Inflammatory macrophage treated with lipopolysaccharide for 1 hour (primary cell): ENCODE measurements around the gene DNPH1.
A peak's percentile ranks its signal among the peaks of the same experiment; 100 is the strongest.

Experiments used
- DNase-seq, 2 donors: peaks; one replicate each; pipeline ENCODE4 v3.0.0-alpha.2; 2020 to 2022

Gene DNPH1

GRCh38 chr6:43263314-43264178 lies 34.3 kb upstream of the DNPH1 start:
- peak; percentile 63 to 87 for DNase-seq

- DNase-seq = no peak
Observed at GRCh38 chr6:43262780-43263313, 33.6 kb upstream of the DNPH1 start.

DNA sequence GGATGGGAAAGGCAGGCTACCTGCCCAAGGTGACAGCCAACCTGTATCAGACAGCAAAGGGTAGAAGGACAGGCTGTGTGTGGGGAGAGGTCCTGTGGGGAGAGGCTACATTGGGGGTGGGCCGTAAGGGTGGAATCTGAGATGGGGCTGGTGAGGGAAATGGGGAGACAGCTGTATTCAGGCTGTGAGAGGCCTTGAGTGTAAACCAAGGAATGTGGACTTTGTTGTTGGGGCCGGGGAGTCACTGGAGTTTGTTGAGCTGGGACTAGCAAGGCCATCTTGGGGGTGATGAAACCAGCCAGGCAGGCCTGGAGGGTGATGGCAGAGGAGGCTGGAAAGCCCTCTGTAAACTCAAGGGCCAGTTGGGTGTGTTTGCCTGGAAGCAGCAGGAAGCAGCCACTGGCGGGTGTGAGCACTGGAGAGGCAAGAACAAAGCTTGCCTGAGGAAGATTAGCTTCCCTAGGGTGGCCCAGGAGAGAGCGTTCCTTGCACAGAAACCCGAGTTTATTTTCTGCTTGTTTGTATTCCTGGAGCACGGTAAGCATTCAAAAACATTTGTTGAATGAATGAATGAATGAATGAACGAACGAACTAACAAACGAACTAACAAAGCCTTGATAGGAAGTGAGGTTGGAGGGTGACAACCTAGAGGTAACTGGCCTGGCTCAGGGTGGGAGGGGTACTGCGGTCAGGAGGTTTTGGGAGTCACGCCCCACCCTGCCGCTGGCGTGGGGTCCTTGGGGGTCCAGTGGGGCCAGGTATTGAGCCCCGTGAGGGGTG lies 32.9 kb upstream of the DNPH1 start:
- no peak for DNase-seq

GRCh38 chr6:43261198-43261597 lies 31.9 kb upstream of the DNPH1 start:
- DNase-seq = no peak

GRCh38 chr6:43260791-43261190 lies 31.5 kb upstream of the DNPH1 start:
- no peak for DNase-seq

DNA sequence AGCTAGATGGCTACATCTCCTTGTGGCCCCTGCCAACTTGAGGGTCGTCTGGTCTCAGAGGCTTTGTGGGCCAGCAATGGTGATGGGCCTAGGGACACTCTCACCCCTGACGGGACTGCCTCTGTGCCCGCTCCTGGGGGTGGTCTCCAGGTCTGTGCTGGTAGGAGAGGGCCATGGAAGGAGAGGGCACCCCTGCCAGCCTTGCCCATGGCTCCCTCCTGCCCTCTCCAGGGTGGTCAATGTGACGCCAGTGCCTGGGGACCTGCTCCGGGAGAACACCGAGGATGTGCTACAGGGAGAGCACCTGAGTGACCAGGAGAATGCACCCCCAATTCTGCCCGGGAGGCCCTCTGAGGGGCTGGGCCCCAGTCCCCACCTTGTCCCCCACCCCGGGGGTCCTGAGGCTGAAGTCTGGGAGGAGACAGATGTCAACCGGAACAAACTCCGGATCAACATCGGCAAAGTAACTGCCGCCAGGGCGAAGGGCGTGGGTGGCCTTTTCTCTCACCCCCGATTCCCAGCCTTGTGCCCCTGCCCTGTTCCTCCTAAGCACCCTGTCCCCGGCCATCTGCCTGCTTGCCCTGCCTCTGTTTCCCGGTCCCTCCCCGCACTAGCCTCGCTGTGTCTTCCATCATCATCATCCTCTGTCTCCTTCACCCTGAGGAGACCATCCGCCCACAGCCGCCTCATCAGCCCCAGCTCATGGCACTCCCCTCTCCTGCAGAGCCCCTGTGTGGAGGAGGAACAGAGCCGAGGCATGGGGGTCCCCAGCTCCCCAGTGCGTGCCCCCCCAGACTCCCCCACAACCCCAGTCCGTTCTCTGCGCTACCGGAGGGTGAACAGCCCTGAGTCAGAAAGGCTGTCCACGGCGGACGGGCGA lies 29.8 kb upstream of the DNPH1 start:
- no peak for DNase-seq

DNA sequence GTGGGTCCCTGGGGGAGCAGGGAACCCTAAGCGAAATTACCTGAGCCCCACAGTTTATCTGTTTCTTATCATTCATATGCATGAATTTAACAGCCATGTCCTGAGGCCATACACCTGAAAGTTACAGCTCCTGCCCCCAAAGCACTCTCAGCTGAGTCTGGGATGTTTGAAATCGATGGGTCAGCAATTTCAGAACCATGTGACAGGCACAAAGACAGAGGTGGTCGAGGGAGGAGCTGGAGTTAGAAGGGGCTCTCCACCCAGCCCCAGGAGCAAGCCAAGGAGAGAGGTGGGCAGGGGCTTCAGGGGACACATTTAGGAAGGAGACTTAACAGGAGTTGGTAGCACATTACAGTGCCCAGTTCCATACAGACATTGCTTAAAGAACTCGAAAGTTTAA lies 28.9 kb upstream of the DNPH1 start:
- DNase-seq = no peak

DNA sequence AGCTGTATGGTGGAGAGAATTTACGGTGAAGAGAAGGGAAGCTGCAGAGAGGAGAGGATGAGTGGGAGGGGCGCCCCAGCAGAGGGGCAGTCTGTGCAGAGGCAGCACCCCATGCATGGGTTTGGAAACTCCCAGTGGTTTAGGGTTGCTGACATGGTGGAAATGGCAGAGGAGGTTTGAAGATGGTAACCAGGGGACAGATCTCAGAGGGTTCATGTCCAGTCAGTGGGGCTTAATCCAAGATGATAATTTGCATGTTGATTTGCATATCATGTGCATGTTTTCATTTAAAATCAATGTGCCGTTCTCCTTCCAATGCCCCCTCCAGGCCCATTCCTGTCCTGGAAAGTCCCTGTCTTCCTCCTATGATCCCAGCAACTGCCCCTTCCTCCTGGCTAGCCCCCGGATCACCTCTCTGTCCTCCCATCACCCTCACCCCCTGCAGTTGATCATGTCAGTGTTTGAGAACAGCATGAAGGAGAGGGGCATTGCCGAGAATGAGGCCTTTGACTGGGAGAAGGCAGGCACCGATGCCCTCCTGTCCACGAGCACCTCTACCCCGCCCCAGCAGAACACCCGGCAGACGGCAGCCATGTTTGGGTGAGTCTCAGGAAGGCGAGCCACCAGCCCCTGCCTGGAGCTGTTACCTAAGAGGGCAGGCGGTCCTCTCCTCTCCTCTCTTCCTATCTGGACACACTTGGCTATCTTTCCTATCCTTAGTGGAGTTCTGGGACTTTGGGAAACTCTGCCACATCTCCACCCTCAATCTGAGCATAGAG lies 28.3 kb upstream of the DNPH1 start:
- peak; percentile 62 to 75 for DNase-seq

DNA sequence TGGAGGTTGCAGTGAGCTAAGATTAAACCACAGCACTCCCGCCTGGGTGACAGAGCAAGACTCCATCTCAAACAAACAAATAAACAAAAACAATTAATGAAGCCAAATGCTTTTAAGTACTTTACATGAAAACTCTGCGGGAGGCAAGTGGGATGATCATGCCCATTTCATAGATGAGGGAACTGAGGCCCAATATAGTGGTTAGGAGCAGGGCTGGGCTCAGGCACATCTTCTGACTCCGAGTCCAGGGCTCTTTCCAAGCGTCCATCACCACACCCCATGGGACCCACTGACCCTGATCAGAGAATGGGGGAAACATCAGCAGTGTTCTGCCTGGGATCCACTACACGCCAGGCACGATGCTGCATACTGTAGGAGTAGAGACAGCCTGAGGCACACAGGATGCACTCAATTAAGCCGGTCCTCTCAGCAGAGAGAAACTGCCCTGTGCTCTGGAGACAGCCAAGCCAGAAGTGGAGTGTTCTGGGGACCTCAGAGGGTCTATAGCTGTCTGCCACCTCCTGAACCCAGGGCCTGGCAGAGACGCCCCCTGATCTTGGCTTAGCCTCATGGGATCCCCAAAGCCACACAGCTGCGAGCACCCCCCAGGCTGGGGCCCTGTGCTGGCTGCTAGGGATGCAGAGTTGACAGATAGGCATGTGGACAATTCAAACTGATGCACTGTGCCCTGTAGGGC lies 27.5 kb upstream of the DNPH1 start:
- DNase-seq = no peak

DNA sequence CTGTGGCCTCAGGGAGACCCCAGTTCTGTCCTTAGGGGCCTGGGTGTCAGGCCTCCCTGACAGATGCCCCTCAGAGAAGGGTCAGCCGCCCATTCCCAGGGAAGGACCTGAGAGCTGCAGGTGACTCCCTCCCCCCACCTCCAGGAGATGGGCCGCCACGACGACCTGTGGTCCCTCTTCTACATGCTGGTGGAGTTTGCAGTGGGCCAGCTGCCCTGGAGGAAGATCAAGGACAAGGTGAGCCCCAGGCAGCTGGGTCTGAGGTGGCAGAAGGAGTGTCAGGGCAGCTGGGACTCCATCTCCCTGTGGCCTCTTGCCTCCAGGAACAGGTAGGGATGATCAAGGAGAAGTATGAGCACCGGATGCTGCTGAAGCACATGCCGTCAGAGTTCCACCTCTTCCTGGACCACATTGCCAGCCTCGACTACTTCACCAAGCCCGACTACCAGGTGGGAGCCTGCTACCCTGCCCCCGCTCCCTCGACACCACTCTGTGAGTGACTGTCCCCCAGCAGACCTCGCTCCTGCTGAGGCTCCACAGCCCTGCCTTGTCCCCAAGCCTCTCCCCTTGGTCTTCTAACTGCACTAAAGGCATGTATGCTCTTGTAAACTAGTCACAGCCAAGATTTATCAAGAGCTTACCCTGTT lies 26.2 kb upstream of the DNPH1 start:
- no peak for DNase-seq

DNA sequence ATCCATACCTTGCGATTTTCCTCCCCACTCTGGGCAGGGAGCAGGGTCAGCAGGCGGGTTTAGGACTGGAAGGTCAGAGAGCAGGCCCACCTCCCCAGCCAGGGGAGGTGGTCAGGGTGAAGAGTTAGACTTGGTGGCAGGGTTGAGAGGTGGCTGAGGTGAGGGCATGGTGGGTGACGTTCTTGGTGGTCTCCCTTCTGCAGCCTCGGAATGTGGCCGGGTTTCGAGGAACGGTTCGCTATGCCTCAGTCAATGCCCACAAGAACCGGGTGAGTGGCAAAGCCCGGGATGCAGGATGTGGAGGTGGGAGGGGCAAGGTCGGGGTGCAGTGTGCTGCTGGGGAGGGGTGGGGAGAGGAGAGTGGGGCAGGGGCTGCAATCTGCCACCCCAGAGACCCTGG lies 25.6 kb upstream of the DNPH1 start:
- DNase-seq = no peak

GRCh38 chr6:43254138-43254817 lies 25.0 kb upstream of the DNPH1 start:
- DNase-seq = peak; percentile 59 to 82

DNA sequence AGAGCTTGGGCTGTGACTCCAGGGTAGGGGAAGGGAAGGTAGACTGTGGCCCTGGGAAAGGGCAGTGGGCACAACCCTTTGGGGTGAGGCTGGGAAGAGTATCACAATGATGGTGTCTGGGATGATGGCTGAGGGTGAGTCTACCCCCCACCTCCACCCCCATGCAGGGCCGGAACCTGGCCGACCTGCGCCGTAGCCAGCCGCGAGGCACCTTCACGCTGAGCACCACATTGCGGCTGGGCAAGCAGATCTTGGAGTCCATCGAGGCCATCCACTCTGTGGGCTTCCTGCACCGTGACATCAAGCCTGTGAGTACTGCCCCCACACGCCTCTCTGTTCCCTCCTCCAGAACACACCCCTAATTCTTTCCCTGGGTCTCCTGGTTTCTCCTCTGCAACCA lies 24.1 kb upstream of the DNPH1 start:
- DNase-seq = no peak

GRCh38 chr6:43250992-43251373 lies 21.7 kb upstream of the DNPH1 start:
- DNase-seq = no peak

DNA sequence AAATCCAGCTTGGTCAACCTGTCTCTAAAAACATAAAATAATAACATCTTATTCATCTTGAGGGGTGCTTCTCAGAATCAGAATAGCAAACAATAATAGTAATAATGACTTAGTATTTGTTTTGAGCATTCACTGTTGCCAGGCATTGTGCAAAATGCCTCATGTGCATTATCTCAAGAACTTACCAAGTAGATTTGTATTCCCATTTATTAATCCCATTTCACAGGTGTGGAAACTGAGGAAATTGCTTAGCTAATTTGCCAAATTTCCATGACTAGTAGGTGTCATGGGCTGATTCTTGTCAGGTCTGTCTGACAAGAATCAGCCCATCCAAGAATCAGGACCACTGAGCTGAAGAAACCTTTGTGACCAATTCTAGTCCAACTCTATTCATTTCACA lies 19.5 kb upstream of the DNPH1 start:
- DNase-seq = no peak

GRCh38 chr6:43248101-43248500 lies 18.8 kb upstream of the DNPH1 start:
- no peak for DNase-seq

DNA sequence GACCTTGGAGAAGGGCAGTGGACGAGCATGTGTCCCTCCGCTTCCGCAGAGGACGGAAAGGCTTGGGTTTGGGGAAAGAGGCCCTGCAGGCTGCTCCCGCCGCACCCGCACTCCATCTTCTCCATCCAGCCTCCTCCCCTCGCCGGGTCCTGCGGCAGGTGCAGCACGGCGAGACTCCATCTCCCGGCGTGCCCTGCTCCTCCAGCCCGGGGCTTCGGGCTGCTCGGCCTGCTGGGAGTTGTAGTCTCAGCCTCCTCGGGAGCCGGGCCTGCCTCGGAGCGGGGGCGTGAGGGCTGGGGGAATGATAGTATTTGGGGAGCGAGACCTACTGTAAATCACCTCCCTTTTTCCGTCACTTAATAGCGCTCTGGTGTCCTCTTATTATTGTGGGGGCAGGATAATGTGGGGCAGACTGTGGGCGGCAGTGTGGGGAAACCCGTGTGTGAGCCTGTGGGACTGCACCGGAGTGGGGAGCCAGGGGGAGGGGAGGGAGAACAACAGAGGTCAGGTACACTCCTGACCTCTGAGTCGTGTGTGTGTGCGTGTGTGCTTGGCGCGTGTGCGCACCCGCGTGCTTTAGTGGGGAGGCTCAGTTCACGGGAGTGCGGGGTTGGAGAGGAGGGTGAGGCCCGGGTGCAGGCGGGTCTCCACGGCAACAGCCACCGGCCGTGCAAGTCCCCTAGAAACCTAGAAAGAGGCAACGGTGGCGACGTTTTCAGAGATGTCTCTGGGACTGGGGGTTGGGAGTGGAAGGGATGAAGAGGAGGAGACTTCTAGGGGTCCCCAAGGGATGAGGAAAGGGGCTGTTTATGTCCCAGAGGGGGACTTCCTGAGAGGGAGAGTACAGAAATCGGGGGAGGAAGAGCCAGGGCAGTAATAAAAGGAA lies 18.1 kb upstream of the DNPH1 start:
- DNase-seq = peak; percentile 42 to 55

DNA sequence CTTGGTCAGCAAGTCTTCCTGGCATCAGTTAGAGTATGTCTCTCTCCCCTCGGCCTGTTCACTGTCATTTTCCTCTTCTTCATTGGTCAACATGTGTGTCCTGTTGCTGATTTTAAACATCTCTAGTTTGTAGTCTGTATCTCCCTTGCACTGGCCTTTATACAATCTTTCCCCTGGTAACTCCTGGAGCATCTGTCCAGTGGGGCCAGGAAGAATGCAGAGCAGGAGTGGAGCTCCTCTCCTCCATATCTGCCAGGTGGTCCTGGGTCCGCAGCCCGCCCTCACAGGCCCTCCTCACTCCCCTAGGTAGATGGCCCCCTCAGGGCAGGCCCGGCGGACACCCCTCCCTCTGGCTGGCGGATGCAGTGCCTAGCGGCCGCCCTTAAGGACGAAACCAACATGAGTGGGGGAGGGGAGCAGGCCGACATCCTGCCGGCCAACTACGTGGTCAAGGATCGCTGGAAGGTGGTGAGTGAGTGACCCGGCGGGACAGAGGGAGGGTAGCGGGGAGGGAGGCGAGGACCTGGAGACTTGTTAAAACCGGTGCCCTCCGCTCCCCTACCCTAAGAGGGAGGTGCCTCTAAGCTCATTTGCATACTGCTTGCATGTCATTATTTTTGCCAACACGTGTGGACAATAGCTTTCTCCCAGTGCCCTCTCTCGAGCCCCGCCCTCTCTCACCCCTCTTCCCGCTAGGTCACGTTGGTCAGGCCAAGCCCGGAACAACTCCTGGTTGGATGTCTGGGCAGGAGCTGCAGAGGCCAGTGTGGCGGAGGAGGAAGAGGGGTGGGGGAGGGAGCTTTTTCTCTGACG lies 17.2 kb upstream of the DNPH1 start:
- DNase-seq = peak in 1 of 2 donors; percentile 23
